Astrocyte of the cerebellum (primary cell): Measurements from ENCODE around the gene TMEFF2.
"Not testable (repeated sequence)": the region's sequence is repeated elsewhere in the genome, so short reads cannot be mapped to it uniquely, and the experiment has no call there.

Experiments
- DNase-seq: peaks from one replicate; pipeline ENCODE4 v3.0.0-alpha.2; 2011; ENCODE audit warnings: low read depth
- H3K4me3 ChIP-seq: 2 replicates; pipeline ENCODE4 v1.5.1; 2011; ENCODE audit warnings: mild to moderate bottlenecking, low read depth, low read length, moderate library complexity
- CTCF ChIP-seq: IDR thresholded peaks from 2 replicates; pipeline ENCODE4 v1.5.1; 2012; ENCODE audit warnings: low read length, low read depth, moderate library complexity, mild to moderate bottlenecking; ENCODE audit errors: missing control alignments
- in situ Hi-C: cut with HindIII; loops from 2 replicates; pipeline ENCODE4 v1.10.0; 2017; ENCODE audit warnings: low sequenced_read_pairs

Gene TMEFF2

GRCh38 chr2:192117705-192118104 lies 77.0 kb downstream of the TMEFF2 start:
- in situ Hi-C loops: no loop called here
- TF ChIP-seq CTCF: no peak
- no peak overlapping the region for H3K4me3 ChIP-seq
- DNase-seq: no peak

GRCh38 chr2:192111536-192111935 lies 83.2 kb downstream of the TMEFF2 start:
- in situ Hi-C loops, H3K4me3 ChIP-seq, DNase-seq: not testable (repeated sequence)

GRCh38 chr2:192099742-192100141 lies 95.0 kb downstream of the TMEFF2 start:
- no peak for TF ChIP-seq CTCF
- DNase-seq: no peak
- H3K4me3 ChIP-seq: no peak overlapping the region
- in situ Hi-C loops: no loop called here

- no peak overlapping the region for H3K4me3 ChIP-seq
- in situ Hi-C loops: no loop called here
- no peak for DNase-seq
- TF ChIP-seq CTCF: no peak
Measured at GRCh38 chr2:192098814-192099491, 95.8 kb downstream of the TMEFF2 start.

- in situ Hi-C loops: no loop called here
- no peak for DNase-seq
- no peak for TF ChIP-seq CTCF
- H3K4me3 ChIP-seq: no peak overlapping the region
Measured at GRCh38 chr2:192091476-192091875, 103.3 kb downstream of the TMEFF2 start.

- no peak overlapping the region for H3K4me3 ChIP-seq
- no peak for TF ChIP-seq CTCF
- in situ Hi-C loops: no loop called here
- no peak for DNase-seq
Measured at GRCh38 chr2:192090911-192091310, 103.8 kb downstream of the TMEFF2 start.

- no peak overlapping the region for H3K4me3 ChIP-seq
- in situ Hi-C loops: no loop called here
- peak; percentile 57 for DNase-seq
Measured at GRCh38 chr2:192087398-192087958, 107.3 kb downstream of the TMEFF2 start.

More at GRCh38 chr2:192087398-192087958, 107.3 kb downstream of the TMEFF2 start:
- TF ChIP-seq CTCF: no peak
